Activated CD4-positive, alpha-beta T cell treated with anti-CD3 and anti-CD28 coated beads, Interleukin-2, amount 50 U/mL, for 4 hours (primary cell): Measurements from ENCODE around the gene SLC32A1.
A peak's percentile ranks its signal among the peaks of the same experiment; 100 is the strongest.

ENCODE experiments used
- DNase-seq, 2 experiments: peaks; one replicate each; pipeline ENCODE4 v3.0.0-alpha.2; 2020

The SLC32A1 gene

GRCh38 chr20:38723848-38724625 lies at the start of gene SLC32A1:
Gene SLC32A1 (plus strand): TSS chr20:38724486. CDS start chr20:38724725, 239 bp downstream.
- no peak for DNase-seq

GRCh38 chr20:38674765-38675133 lies 49.5 kb upstream of the SLC32A1 start:
- no peak for DNase-seq

GRCh38 chr20:38676576-38676975 lies 47.7 kb upstream of the SLC32A1 start:
- no peak for DNase-seq

GRCh38 chr20:38680500-38681306 lies 43.6 kb upstream of the SLC32A1 start:
- no peak for DNase-seq

- no peak for DNase-seq
These were observed 39.0 kb upstream of the SLC32A1 start for GRCh38 chr20:38685271-38685670.

- peak in 1 of 2 experiments; percentile 33 for DNase-seq
These were observed 38.3 kb upstream of the SLC32A1 start for GRCh38 chr20:38685853-38686473.

GRCh38 chr20:38692436-38693411 lies 31.6 kb upstream of the SLC32A1 start:
- DNase-seq, result peak; percentile 34 to 46

GRCh38 chr20:38697306-38697705 lies 27.0 kb upstream of the SLC32A1 start:
- DNase-seq, result no peak

- DNase-seq, result no peak
These were observed 25.7 kb upstream of the SLC32A1 start for GRCh38 chr20:38698541-38698940.

- DNase-seq, result no peak
These were observed 24.1 kb upstream of the SLC32A1 start for GRCh38 chr20:38700141-38700540.

GRCh38 chr20:38700926-38701325 lies 23.4 kb upstream of the SLC32A1 start:
- DNase-seq, result no peak

- DNase-seq, result no peak
These were observed 20.8 kb upstream of the SLC32A1 start for GRCh38 chr20:38703526-38703925.

- no peak for DNase-seq
These were observed 20.1 kb upstream of the SLC32A1 start for GRCh38 chr20:38704136-38704535.

GRCh38 chr20:38706509-38706908 lies 17.8 kb upstream of the SLC32A1 start:
- no peak for DNase-seq

- DNase-seq, result no peak
These were observed 10.0 kb upstream of the SLC32A1 start for GRCh38 chr20:38714308-38714707.

GRCh38 chr20:38715646-38716045 lies 8.6 kb upstream of the SLC32A1 start:
- DNase-seq, result no peak

GRCh38 chr20:38722683-38723016 lies 1.6 kb upstream of the SLC32A1 start:
- no peak for DNase-seq

GRCh38 chr20:38723017-38723847 lies 1.1 kb upstream of the SLC32A1 start:
- DNase-seq, result no peak

GRCh38 chr20:38724626-38725147 lies 401 bp downstream of the SLC32A1 start:
- no peak for DNase-seq

- no peak for DNase-seq
These were observed 1.0 kb downstream of the SLC32A1 start for GRCh38 chr20:38725148-38725901.
